Endothelial cell of umbilical vein (primary cell): ENCODE data around the gene UBE2E2. TPM values are rescaled to one million over a fixed set of nuclear protein-coding genes. Genes with fewer than 3 reads are reported as not detected.

ENCODE experiments used
- BruUV-seq: library from RNA; stranded (reverse); fragments of 400-500 nt; replicated peaks from 2 replicates; lab custom pipeline; 2021; lab: Mats Ljungman, UMichigan
- CTCF ChIA-PET: fragments of 300-600, 350-600 bp; sonication (Branson Sonifier 250); formaldehyde crosslinking; loops from one replicate; lab custom pipeline; 2021; ENCODE audit warnings: antibody characterized with exemption, inconsistent platforms; lab: Charles Lee
- POLR2A ChIA-PET: fragments of 300-600, 350-600 bp; sonication (Branson Sonifier 250); formaldehyde crosslinking; loops from one replicate; lab custom pipeline; 2021; ENCODE audit warnings: antibody characterized with exemption, inconsistent platforms; lab: Charles Lee
- DNase-seq: peaks from one replicate; pipeline ENCODE4 v3.0.0-alpha.2; 2011; ENCODE audit warnings: low read depth, low spot score
- FAIRE-seq: peaks from 2 replicates; lab custom pipeline; 2011; peaks lifted over from hg19 to GRCh38; lab: Jason Lieb, UNC
- H2AFZ ChIP-seq: 2 replicates; pipeline ENCODE4 v1.6.0; 2012; ENCODE audit warnings: low read depth, low read length, control low read depth, inconsistent platforms
- H3K27ac ChIP-seq: 2 replicates; pipeline ENCODE4 v1.5.1; 2011; ENCODE audit warnings: low read depth, mild to moderate bottlenecking, control low read depth, low read length, moderate library complexity; ENCODE audit not compliant: insufficient read depth
- H3K27me3 ChIP-seq, 2 experiments: 2 replicates each; pipeline versions ENCODE4 v1.6.0 to v1.6.1; 2011; ENCODE audit warnings: low read length in 2 of 2, mixed read lengths in 1 of 2; ENCODE audit not compliant: control insufficient read depth in 2 of 2, insufficient read depth in 2 of 2
- H3K36me3 ChIP-seq, 2 experiments: 2 replicates in 1 of 2; 3 replicates in 1 of 2; pipeline ENCODE4 v1.5.1; 2011; ENCODE audit warnings: low read length in 2 of 2, mild to moderate bottlenecking in 1 of 2, moderate library complexity in 1 of 2; ENCODE audit not compliant: control insufficient read depth in 2 of 2, insufficient read depth in 2 of 2; ENCODE audit errors: extremely low read depth in 1 of 2
- H3K4me1 ChIP-seq: 3 replicates; pipeline ENCODE4 v1.5.1; 2011; ENCODE audit warnings: mild to moderate bottlenecking, low read length; ENCODE audit not compliant: control insufficient read depth, insufficient read depth; ENCODE audit errors: extremely low read depth
- H3K4me2 ChIP-seq: 2 replicates; pipeline ENCODE4 v1.6.1; 2011; ENCODE audit warnings: low read length, control low read depth, mixed read lengths; ENCODE audit not compliant: insufficient read depth
- H3K4me3 ChIP-seq, 3 experiments: fragments of 200-600 bp in 1 of 3; sonication (generic), shearing (Covaris generic) in 1 of 3; replicated peaks in 1 of 3; 2 replicates each; pipeline ENCODE4 v1.5.1; 2011 to 2016; ENCODE audit warnings: control low read depth in 3 of 3, low read length in 3 of 3, mild to moderate bottlenecking in 2 of 3, inconsistent platforms in 1 of 3, low read depth in 1 of 3, moderate library complexity in 1 of 3; ENCODE audit not compliant: insufficient read depth in 1 of 3
- H3K79me2 ChIP-seq: 2 replicates; pipeline ENCODE4 v1.6.0; 2012; ENCODE audit warnings: low read length, inconsistent platforms; ENCODE audit not compliant: control insufficient read depth, insufficient read depth
- H3K9ac ChIP-seq: replicated peaks from 2 replicates; pipeline ENCODE3; 2011; ENCODE audit warnings: low read length, control low read depth; ENCODE audit not compliant: insufficient read depth; ENCODE audit errors: extremely low read depth
- H3K9me1 ChIP-seq: replicated peaks from 3 replicates; pipeline ENCODE4 v1.6.0; 2011; ENCODE audit warnings: mild to moderate bottlenecking, low read length; ENCODE audit not compliant: control insufficient read depth, insufficient read depth; ENCODE audit errors: extremely low read depth
- H3K9me3 ChIP-seq: replicated peaks from 2 replicates; pipeline ENCODE4 v1.5.1; 2012; ENCODE audit warnings: low read length, inconsistent platforms; ENCODE audit not compliant: control insufficient read depth, insufficient read depth
- H4K20me1 ChIP-seq: replicated peaks from 2 replicates; pipeline ENCODE3; 2011; ENCODE audit warnings: mild to moderate bottlenecking, low read length; ENCODE audit not compliant: control insufficient read depth, insufficient read depth; ENCODE audit errors: extremely low read depth
- CTCF ChIP-seq, 2 donors: IDR thresholded peaks; 1 replicate in 1 of 2; 2 replicates in 1 of 2; pipeline ENCODE4 v1.5.1; 2011; ENCODE audit warnings: low read length in 2 of 2, mild to moderate bottlenecking in 2 of 2, moderate library complexity in 2 of 2, control low read depth in 1 of 2, inconsistent platforms in 1 of 2, low read depth in 1 of 2; ENCODE audit not compliant: insufficient read depth in 1 of 2; ENCODE audit errors: extremely low read depth in 1 of 2
- EZH2 ChIP-seq: IDR thresholded peaks from 2 replicates; pipeline ENCODE4 v1.6.1; 2012; ENCODE audit warnings: borderline replicate concordance, low read depth, mild to moderate bottlenecking, moderate library complexity, low read length, inconsistent platforms; ENCODE audit not compliant: severe bottlenecking
- FOS ChIP-seq: IDR thresholded peaks from 2 replicates; pipeline ENCODE4 v1.6.1; 2011; ENCODE audit warnings: mild to moderate bottlenecking, low read length, moderate library complexity, borderline replicate concordance; ENCODE audit not compliant: insufficient read depth
- GATA2 ChIP-seq: IDR thresholded peaks from 2 replicates; pipeline ENCODE4 v1.7.0; 2011; ENCODE audit warnings: low read depth, mild to moderate bottlenecking, moderate library complexity, mixed read lengths, low read length; ENCODE audit not compliant: insufficient read length, insufficient read depth
- JUN ChIP-seq: IDR thresholded peaks from 2 replicates; pipeline ENCODE4 v1.6.1; 2011; ENCODE audit warnings: borderline replicate concordance, low read depth; ENCODE audit not compliant: insufficient read length, insufficient read depth
- MAX ChIP-seq: IDR thresholded peaks from 2 replicates; pipeline ENCODE4 v1.6.1; 2011; ENCODE audit not compliant: insufficient read depth, insufficient read length
- MYC ChIP-seq: IDR thresholded peaks from one replicate; pipeline ENCODE4 v1.6.1; 2011; ENCODE audit warnings: mild to moderate bottlenecking, low read depth, low read length
- POLR2A ChIP-seq: IDR thresholded peaks from 2 replicates; pipeline ENCODE4 v1.6.1; 2012; ENCODE audit warnings: low read depth, mild to moderate bottlenecking, control low read depth, low read length
- POLR2AphosphoS5 ChIP-seq: IDR thresholded peaks from 2 replicates; pipeline ENCODE4 v1.6.1; 2012; ENCODE audit warnings: low read depth, mild to moderate bottlenecking, control low read depth, low read length, moderate library complexity; ENCODE audit not compliant: insufficient read depth
- dilution Hi-C: fragments of 300-500 bp; cut with MboI; formaldehyde crosslinking; loops from one replicate; pipeline ENCODE4 v1.15.0; 2019; ENCODE audit warnings: low sequenced_read_pairs; ENCODE audit not compliant: extremely low pct_ligation_motif_present
- intact Hi-C: fragments of 100-400 bp; cut with micrococcal nuclease; formaldehyde crosslinking; loops from one replicate; pipeline ENCODE4 v1.10.0; 2022
- polyA plus RNA-seq, 4 experiments: library from polyadenylated mRNA; depleted of rRNA in 3 of 4; stranded (reverse) in 3 of 4; unstranded in 1 of 4; fragments of >200 nt; gene quantifications; 2 replicates each; pipeline versions ENCODE4 v1.2.1 to v1.2.3, GENCODE V29; 2011 to 2012; ENCODE audit warnings: missing spikeins in 1 of 4
- total RNA-seq: library from RNA; stranded (reverse); gene quantifications from 2 replicates; pipeline ENCODE4 v1.2.3, GENCODE V29; 2021

Gene UBE2E2
- total and polyA plus RNA-seq, 2 donors (not counting 3 experiments of a cell fraction or from before 2014, with no cell fraction given): 37.0 to 45.4 TPM

GRCh38 chr3:23501201-23501802, 298.2 kb downstream of the UBE2E2 start:
- Histone ChIP-seq H4K20me1 (no peaks in the 10 kb centered on the region), H3K27me3 (no peaks in the 10 kb centered on the region), H3K36me3 (no peaks in the 10 kb centered on the region), H3K4me3 (no peak overlapping the region), H3K79me2 (no peaks in the 10 kb centered on the region), H3K27ac (no peak overlapping the region), H3K4me2 (no peak overlapping the region), H3K9me3 (no peaks in the 10 kb centered on the region), H3K9me1 (no peaks in the 10 kb centered on the region), H3K4me1 (no peaks in the 10 kb centered on the region), H2AFZ (no peak overlapping the region), H3K9ac (no peak overlapping the region)
- intact Hi-C loops (no loop called here), dilution Hi-C loops (no loop called here)
- DNase-seq (no peak), FAIRE-seq (no peak)
- BruUV-seq: no TSS peak
- TF ChIP-seq POLR2AphosphoS5 (no peak), MYC (no peak), CTCF (IDR thresholded peaks at IDR 0.05; ENCODE audit: extremely low read depth in 1 of 2, insufficient read depth in 1 of 2, low read depth in 1 of 2, low read length in 2 of 2) (no peak), POLR2A (no peak), FOS (no peak), GATA2 (no peak), EZH2 (no peak), JUN (no peak), MAX (no peak)
- ChIA-PET POLR2A (no interaction called here), CTCF (interaction anchor here (0.6 kb wide), 1 partner anchor 19 kb away, joined by 3 read pairs; no protein-coding TSS in a partner anchor)
